ENCODE data around the gene CYFIP1.

DNA sequence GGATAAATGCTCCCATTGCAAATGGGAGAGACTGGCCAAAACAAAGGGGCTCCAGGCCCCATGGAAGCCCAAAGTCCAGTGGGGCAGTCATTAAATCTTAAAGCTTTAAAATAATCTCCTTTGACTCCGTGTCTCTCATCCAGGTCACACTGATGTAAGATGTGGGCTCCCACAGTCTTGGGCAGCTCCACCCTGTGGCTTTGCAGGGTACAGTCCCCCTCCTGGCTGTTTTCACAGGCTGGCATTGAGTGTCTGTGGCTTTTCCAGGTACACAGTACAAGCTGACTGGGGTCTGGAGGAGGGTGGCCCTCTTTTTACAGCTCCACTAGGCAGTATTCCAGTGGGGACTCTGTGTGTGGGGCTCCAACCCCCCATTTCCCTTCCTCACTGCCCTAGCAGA lies 95.8 kb downstream of the CYFIP1 start:
- TF ChIP-seq SP1 (CRISPR knock-in tag; conservative IDR thresholded peaks at IDR 0.05) (no peak), CREM (CRISPR knock-in tag; IDR thresholded peaks at IDR 0.05) (no peak), IRF2 (CRISPR knock-in tag; IDR thresholded peaks at IDR 0.05; ENCODE audit: borderline replicate concordance, low read depth) (no peak), FOXJ3 (CRISPR knock-in tag; IDR thresholded peaks at IDR 0.05; ENCODE audit: borderline replicate concordance) (no peak)
- TF ChIP-seq, protein P1, sequence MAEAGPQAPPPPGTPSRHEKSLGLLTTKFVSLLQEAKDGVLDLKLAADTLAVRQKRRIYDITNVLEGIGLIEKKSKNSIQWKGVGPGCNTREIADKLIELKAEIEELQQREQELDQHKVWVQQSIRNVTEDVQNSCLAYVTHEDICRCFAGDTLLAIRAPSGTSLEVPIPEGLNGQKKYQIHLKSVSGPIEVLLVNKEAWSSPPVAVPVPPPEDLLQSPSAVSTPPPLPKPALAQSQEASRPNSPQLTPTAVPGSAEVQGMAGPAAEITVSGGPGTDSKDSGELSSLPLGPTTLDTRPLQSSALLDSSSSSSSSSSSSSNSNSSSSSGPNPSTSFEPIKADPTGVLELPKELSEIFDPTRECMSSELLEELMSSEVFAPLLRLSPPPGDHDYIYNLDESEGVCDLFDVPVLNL (CRISPR knock-in tag; IDR thresholded peaks at IDR 0.05; ENCODE audit: borderline replicate concordance, low read depth) = no peak
- TF ChIP-seq, protein P2, sequence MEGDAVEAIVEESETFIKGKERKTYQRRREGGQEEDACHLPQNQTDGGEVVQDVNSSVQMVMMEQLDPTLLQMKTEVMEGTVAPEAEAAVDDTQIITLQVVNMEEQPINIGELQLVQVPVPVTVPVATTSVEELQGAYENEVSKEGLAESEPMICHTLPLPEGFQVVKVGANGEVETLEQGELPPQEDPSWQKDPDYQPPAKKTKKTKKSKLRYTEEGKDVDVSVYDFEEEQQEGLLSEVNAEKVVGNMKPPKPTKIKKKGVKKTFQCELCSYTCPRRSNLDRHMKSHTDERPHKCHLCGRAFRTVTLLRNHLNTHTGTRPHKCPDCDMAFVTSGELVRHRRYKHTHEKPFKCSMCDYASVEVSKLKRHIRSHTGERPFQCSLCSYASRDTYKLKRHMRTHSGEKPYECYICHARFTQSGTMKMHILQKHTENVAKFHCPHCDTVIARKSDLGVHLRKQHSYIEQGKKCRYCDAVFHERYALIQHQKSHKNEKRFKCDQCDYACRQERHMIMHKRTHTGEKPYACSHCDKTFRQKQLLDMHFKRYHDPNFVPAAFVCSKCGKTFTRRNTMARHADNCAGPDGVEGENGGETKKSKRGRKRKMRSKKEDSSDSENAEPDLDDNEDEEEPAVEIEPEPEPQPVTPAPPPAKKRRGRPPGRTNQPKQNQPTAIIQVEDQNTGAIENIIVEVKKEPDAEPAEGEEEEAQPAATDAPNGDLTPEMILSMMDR (IDR thresholded peaks at IDR 0.05) = no peak
- TF ChIP-seq, protein P3, sequence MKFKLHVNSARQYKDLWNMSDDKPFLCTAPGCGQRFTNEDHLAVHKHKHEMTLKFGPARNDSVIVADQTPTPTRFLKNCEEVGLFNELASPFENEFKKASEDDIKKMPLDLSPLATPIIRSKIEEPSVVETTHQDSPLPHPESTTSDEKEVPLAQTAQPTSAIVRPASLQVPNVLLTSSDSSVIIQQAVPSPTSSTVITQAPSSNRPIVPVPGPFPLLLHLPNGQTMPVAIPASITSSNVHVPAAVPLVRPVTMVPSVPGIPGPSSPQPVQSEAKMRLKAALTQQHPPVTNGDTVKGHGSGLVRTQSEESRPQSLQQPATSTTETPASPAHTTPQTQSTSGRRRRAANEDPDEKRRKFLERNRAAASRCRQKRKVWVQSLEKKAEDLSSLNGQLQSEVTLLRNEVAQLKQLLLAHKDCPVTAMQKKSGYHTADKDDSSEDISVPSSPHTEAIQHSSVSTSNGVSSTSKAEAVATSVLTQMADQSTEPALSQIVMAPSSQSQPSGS (CRISPR knock-in tag; IDR thresholded peaks at IDR 0.05; ENCODE audit: borderline replicate concordance, low read depth) = no peak

Measured in WTC11 (cell line).